KOPT-K1 (cell line): ENCODE data around the gene ARSH.
"Not testable (repeated sequence)": the region's sequence is repeated elsewhere in the genome, so short reads cannot be mapped to it uniquely, and the experiment has no call there.

Experiments used
- H3K27ac ChIP-seq: fragments of 200-600 bp; sonication (generic); 2 replicates; pipeline ENCODE4 v1.5.1; 2016; ENCODE audit warnings: antibody characterized with exemption, mild to moderate bottlenecking, low read depth, low read length; ENCODE audit not compliant: poor library complexity, severe bottlenecking
- H3K36me3 ChIP-seq: fragments of 200-600 bp; sonication (generic); 2 replicates; pipeline ENCODE4 v1.5.1; 2017; ENCODE audit warnings: antibody characterized with exemption, mild to moderate bottlenecking, low read length, moderate library complexity; ENCODE audit not compliant: insufficient read depth
- H3K9me3 ChIP-seq: fragments of 200-600 bp; sonication (generic); 2 replicates; pipeline ENCODE4 v1.5.1; 2017; ENCODE audit warnings: antibody characterized with exemption, low read length, mild to moderate bottlenecking; ENCODE audit not compliant: insufficient read depth, poor library complexity, severe bottlenecking

Gene ARSH

GRCh38 chrX:2984342-2984741 lies 22.0 kb upstream of the ARSH start:
- Histone ChIP-seq H3K27ac (no peak overlapping the region), H3K9me3 (no peaks in the 10 kb centered on the region), H3K36me3 (no peaks in the 10 kb centered on the region)

GRCh38 chrX:2989565-2989964 lies 16.8 kb upstream of the ARSH start:
- H3K36me3 ChIP-seq = no peaks in the 10 kb centered on the region
- H3K9me3 ChIP-seq = no peaks in the 10 kb centered on the region
- no peak overlapping the region for H3K27ac ChIP-seq

- Histone ChIP-seq H3K36me3 (no peaks in the 10 kb centered on the region), H3K27ac (no peak overlapping the region), H3K9me3 (peaks cover 10% of the 10 kb centered on the region)
Observed at GRCh38 chrX:3010532-3010931, 4.2 kb downstream of the ARSH start.

- Histone ChIP-seq H3K27ac (no peak overlapping the region), H3K9me3 (no peaks in the 10 kb centered on the region), H3K36me3 (no peaks in the 10 kb centered on the region)
Observed at GRCh38 chrX:3017492-3017891, 11.1 kb downstream of the ARSH start.

- Histone ChIP-seq H3K36me3 (no peaks in the 10 kb centered on the region), H3K27ac (no peak overlapping the region), H3K9me3 (no peaks in the 10 kb centered on the region)
Observed at GRCh38 chrX:3024176-3024575, 17.8 kb downstream of the ARSH start.

GRCh38 chrX:3026074-3026815 lies 19.9 kb downstream of the ARSH start:
- no peaks in the 10 kb centered on the region for H3K9me3 ChIP-seq
- H3K27ac ChIP-seq = no peak overlapping the region
- no peaks in the 10 kb centered on the region for H3K36me3 ChIP-seq

GRCh38 chrX:3029129-3029528 lies 22.8 kb downstream of the ARSH start:
- no peaks in the 10 kb centered on the region for H3K36me3 ChIP-seq
- no peak overlapping the region for H3K27ac ChIP-seq
- H3K9me3 ChIP-seq = no peaks in the 10 kb centered on the region

- Histone ChIP-seq H3K36me3 (no peaks in the 10 kb centered on the region), H3K27ac (no peak overlapping the region), H3K9me3 (no peaks in the 10 kb centered on the region)
Observed at GRCh38 chrX:3037218-3037617, 30.9 kb downstream of the ARSH start.

GRCh38 chrX:3044196-3044595 lies 37.9 kb downstream of the ARSH start:
- no peaks in the 10 kb centered on the region for H3K36me3 ChIP-seq
- no peaks in the 10 kb centered on the region for H3K9me3 ChIP-seq

GRCh38 chrX:3044671-3045070 lies 38.3 kb downstream of the ARSH start:
- Histone ChIP-seq H3K27ac (no peak overlapping the region), H3K36me3 (no peaks in the 10 kb centered on the region), H3K9me3 (no peaks in the 10 kb centered on the region)

More at GRCh38 chrX:3044196-3044595, 37.9 kb downstream of the ARSH start:
- H3K27ac ChIP-seq = no peak overlapping the region

- Histone ChIP-seq H3K9me3 (no peaks in the 10 kb centered on the region), H3K36me3 (no peaks in the 10 kb centered on the region), H3K27ac (no peak overlapping the region)
Observed at GRCh38 chrX:3046253-3047240, 40.2 kb downstream of the ARSH start.

- not testable (repeated sequence) for H3K36me3 ChIP-seq, H3K27ac ChIP-seq, H3K9me3 ChIP-seq
Observed at GRCh38 chrX:3050523-3051175, 44.3 kb downstream of the ARSH start.

GRCh38 chrX:3052860-3053259 lies 46.5 kb downstream of the ARSH start:
- Histone ChIP-seq H3K36me3 (no peaks in the 10 kb centered on the region), H3K9me3 (no peaks in the 10 kb centered on the region), H3K27ac (no peak overlapping the region)

GRCh38 chrX:3066555-3066954 lies 60.2 kb downstream of the ARSH start:
- Histone ChIP-seq H3K9me3 (no peaks in the 10 kb centered on the region), H3K36me3 (no peaks in the 10 kb centered on the region), H3K27ac (no peak overlapping the region)

- no peaks in the 10 kb centered on the region for H3K9me3 ChIP-seq
- no peaks in the 10 kb centered on the region for H3K36me3 ChIP-seq
- no peak overlapping the region for H3K27ac ChIP-seq
Observed at GRCh38 chrX:3075959-3076358, 69.6 kb downstream of the ARSH start.
